Measurements from ENCODE around the gene TRIM15. TPM values are rescaled to one million over a fixed set of nuclear protein-coding genes. Genes with fewer than 3 reads are reported as not detected.
A peak's percentile ranks its signal among the peaks of the same experiment; 100 is the strongest.

TRIM15 gene
- total and polyA plus RNA-seq, 9 of the 15 experiments (the other 6 are each of a cell fraction or from before 2014, with no cell fraction given): 0.06 to 2.6 (median 0.83) TPM

- Histone ChIP-seq H3K4me3 (no peak overlapping the region), H3K4me2 (ENCODE audit: insufficient read depth, low read length) (no peak overlapping the region), H4K20me1 (replicated peaks; ENCODE audit: control insufficient read depth, insufficient read depth, low read length) (no peaks in the 10 kb centered on the region), H3K79me2 (ENCODE audit: control insufficient read depth, insufficient read depth, low read length) (no peaks in the 10 kb centered on the region), H3K36me3 (ENCODE audit: control insufficient read depth, insufficient read depth, low read length) (no peaks in the 10 kb centered on the region), H3K27me3 (ENCODE audit: control insufficient read depth in 2 of 2, insufficient read depth in 2 of 2, low read length in 2 of 2) (peaks cover 10 to 27% of the 10 kb centered on the region in 2 experiments), H2AFZ (ENCODE audit: low read depth, low read length) (no peak overlapping the region), H3K27ac (ENCODE audit: extremely low read depth, low read depth, low read length) (no peak overlapping the region), H3K9me1 (ENCODE audit: control insufficient read depth, insufficient read depth, low read length) (no peaks in the 10 kb centered on the region), H3K9ac (ENCODE audit: insufficient read depth in 1 of 2, low read depth in 2 of 2, low read length in 2 of 2) (peak overlapping the region in 1 of 2 experiments; percentile 61; a peak in 2 of 4 replicates), H3K9me3 (replicated peaks; ENCODE audit: control insufficient read depth, insufficient read depth, low read depth, low read length) (no peaks in the 10 kb centered on the region), H3K4me1 (replicated peaks in 1 of 2; ENCODE audit: control insufficient read depth in 2 of 2, insufficient read depth in 2 of 2, low read length in 2 of 2) (peaks cover 0 to 8% of the 10 kb centered on the region in 2 experiments; a peak in 1 of 5 replicates)
- FAIRE-seq: no peak
- 26% methylated on average over 56 of the region's 62 CpGs for WGBS (ENCODE audit: insufficient coverage, low coverage, missing lambda C conversion rate)
- in situ Hi-C loops (cut with MboI) (loop anchor here (5.0 kb wide), 1 partner anchor 325 kb away; no protein-coding TSS in a partner anchor), intact Hi-C loops (cut with micrococcal nuclease) (loop anchor here (2.0 kb wide), 2 partner anchors 41 to 323 kb away; no protein-coding TSS in a partner anchor)
- ChIA-PET POLR2A (no interaction called here), CTCF (ENCODE audit: low intra/inter-chr PET ratio) (interaction anchor here (2.6 kb wide), 1 partner anchor 69 kb away, joined by 14 read pairs; no protein-coding TSS in a partner anchor)
- ATAC-seq: peak; percentile 57
- no TSS peak for BruUV-seq (replicated peaks)
- DNase-seq (ENCODE audit: extremely low read depth in 1 of 4, low spot score in 3 of 4): peak in 1 of 4 experiments; percentile 24
- TF ChIP-seq FIP1L1 (IDR thresholded peaks at IDR 0.05; ENCODE audit: low read depth, low read length, poor library complexity, severe bottlenecking) (no peak), ZNF699 (CRISPR knock-in tag; IDR thresholded peaks at IDR 0.05; ENCODE audit: insufficient replicate concordance) (no peak), MED1 (CRISPR knock-in tag; IDR thresholded peaks at IDR 0.05; ENCODE audit: borderline replicate concordance) (no peak), HES1 (IDR thresholded peaks at IDR 0.05; ENCODE audit: low read depth) (no peak), ZZZ3 (IDR thresholded peaks at IDR 0.05) (no peak)
- TF ChIP-seq, protein P1, sequence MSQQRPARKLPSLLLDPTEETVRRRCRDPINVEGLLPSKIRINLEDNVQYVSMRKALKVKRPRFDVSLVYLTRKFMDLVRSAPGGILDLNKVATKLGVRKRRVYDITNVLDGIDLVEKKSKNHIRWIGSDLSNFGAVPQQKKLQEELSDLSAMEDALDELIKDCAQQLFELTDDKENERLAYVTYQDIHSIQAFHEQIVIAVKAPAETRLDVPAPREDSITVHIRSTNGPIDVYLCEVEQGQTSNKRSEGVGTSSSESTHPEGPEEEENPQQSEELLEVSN (IDR thresholded peaks at IDR 0.05; ENCODE audit: borderline replicate concordance in 1 of 2, extremely low read depth in 1 of 2, insufficient read depth in 1 of 2, insufficient read length in 1 of 2, low read depth in 1 of 2, low read length in 1 of 2, poor library complexity in 1 of 2, severe bottlenecking in 1 of 2): peak in 1 of 2 experiments; percentile 59
Measured at GRCh38 chr6:30171677-30172471, 8.5 kb downstream of the TRIM15 start.

Measured in K562 (cell line).